Mesenchymal stem cell (in vitro differentiated cells and primary cell): ENCODE measurements around the gene VMAC.
A peak's percentile ranks its signal among the peaks of the same experiment; 100 is the strongest.

Experiments used
- DNase-seq: peaks from one replicate; pipeline ENCODE4 v3.0.0-alpha.2; 2013
- H2AFZ ChIP-seq: one replicate; pipeline ENCODE4 v1.6.1; 2013; ENCODE audit warnings: low read depth, mild to moderate bottlenecking, control low read depth, inconsistent platforms, low read length, moderate library complexity
- H2AK5ac ChIP-seq: 2 replicates; pipeline ENCODE4 v1.6.1; 2013; ENCODE audit warnings: low read length, moderate library complexity, mild to moderate bottlenecking, inconsistent platforms; ENCODE audit not compliant: severe bottlenecking
- H2BK120ac ChIP-seq: one replicate; pipeline ENCODE4 v1.6.1; 2013; ENCODE audit warnings: low read depth, mild to moderate bottlenecking, inconsistent platforms, low read length, moderate library complexity
- H2BK12ac ChIP-seq, 2 experiments: one replicate each; pipeline ENCODE4 v1.6.1; 2013; ENCODE audit warnings: inconsistent platforms in 2 of 2, low read length in 2 of 2, mild to moderate bottlenecking in 2 of 2, moderate library complexity in 2 of 2, control low read depth in 1 of 2
- H2BK15ac ChIP-seq: one replicate; pipeline ENCODE4 v1.6.1; 2013; ENCODE audit warnings: mild to moderate bottlenecking, low read depth, inconsistent platforms; ENCODE audit not compliant: poor library complexity, severe bottlenecking
- H2BK5ac ChIP-seq: 2 replicates; pipeline ENCODE4 v1.6.1; 2013; ENCODE audit warnings: low read depth, mild to moderate bottlenecking, low read length, control low read depth, inconsistent platforms; ENCODE audit not compliant: poor library complexity, severe bottlenecking
- H3K14ac ChIP-seq, 2 experiments: one replicate each; pipeline ENCODE4 v1.6.1; 2013; ENCODE audit warnings: inconsistent platforms in 2 of 2, low read length in 2 of 2, control low read depth in 1 of 2, mild to moderate bottlenecking in 1 of 2, moderate library complexity in 1 of 2
- H3K18ac ChIP-seq, 2 experiments: one replicate each; pipeline ENCODE4 v1.6.1; 2013; ENCODE audit warnings: inconsistent platforms in 2 of 2, low read length in 2 of 2, control low read depth in 1 of 2, low read depth in 1 of 2, mild to moderate bottlenecking in 1 of 2
- H3K23ac ChIP-seq, 2 experiments: one replicate each; pipeline ENCODE4 v1.6.1; 2013; ENCODE audit warnings: inconsistent platforms in 2 of 2, low read length in 2 of 2, mild to moderate bottlenecking in 2 of 2, moderate library complexity in 2 of 2, control low read depth in 1 of 2
- H3K27ac ChIP-seq: 2 replicates; pipeline ENCODE4 v1.5.1; 2013; ENCODE audit warnings: mild to moderate bottlenecking, moderate library complexity, low read length, control low read depth, inconsistent platforms; ENCODE audit not compliant: poor library complexity, severe bottlenecking
- H3K27me3 ChIP-seq, 2 experiments: 2 replicates each; pipeline versions ENCODE4 v1.6.1 to v1.7.0; 2013; ENCODE audit warnings: low read length in 2 of 2, mild to moderate bottlenecking in 2 of 2, moderate library complexity in 2 of 2, control low read depth in 1 of 2, inconsistent platforms in 1 of 2; ENCODE audit not compliant: control insufficient read depth in 1 of 2, insufficient read depth in 1 of 2
- H3K36me3 ChIP-seq, 2 experiments: 2 replicates each; pipeline versions ENCODE4 v1.6.1 to v1.7.0; 2013; ENCODE audit warnings: low read length in 2 of 2, control low read depth in 1 of 2, inconsistent platforms in 1 of 2, low read depth in 1 of 2, mild to moderate bottlenecking in 1 of 2; ENCODE audit not compliant: insufficient read depth in 2 of 2, control insufficient read depth in 1 of 2
- H3K4ac ChIP-seq, 2 experiments: one replicate each; pipeline ENCODE4 v1.6.1; 2013; ENCODE audit warnings: inconsistent platforms in 2 of 2, low read length in 2 of 2, mild to moderate bottlenecking in 2 of 2, moderate library complexity in 2 of 2, control low read depth in 1 of 2, low read depth in 1 of 2
- H3K4me1 ChIP-seq: 2 replicates; pipeline ENCODE4 v1.6.1; 2013; ENCODE audit warnings: low read depth, low read length, control low read depth; ENCODE audit not compliant: control insufficient read depth, insufficient read depth
- H3K4me2 ChIP-seq: 2 replicates; pipeline ENCODE4 v1.6.1; 2013; ENCODE audit warnings: low read length, mild to moderate bottlenecking, inconsistent platforms; ENCODE audit not compliant: poor library complexity, severe bottlenecking
- H3K4me3 ChIP-seq, 2 experiments: 2 replicates each; pipeline versions ENCODE4 v1.5.1 to v1.7.0; 2013; ENCODE audit warnings: low read length in 2 of 2, mild to moderate bottlenecking in 2 of 2, control low read depth in 1 of 2, low read depth in 1 of 2; ENCODE audit not compliant: insufficient read depth in 1 of 2
- H3K79me1 ChIP-seq: replicated peaks from 2 replicates; pipeline ENCODE4 v1.6.1; 2013; ENCODE audit warnings: mild to moderate bottlenecking, control low read depth, low read length, inconsistent platforms; ENCODE audit not compliant: poor library complexity, severe bottlenecking
- H3K9ac ChIP-seq: 2 replicates; pipeline ENCODE4 v1.7.0; 2013; ENCODE audit warnings: mild to moderate bottlenecking, low read length, moderate library complexity
- H3K9me3 ChIP-seq: 2 replicates; pipeline ENCODE4 v1.7.0; 2013; ENCODE audit warnings: mild to moderate bottlenecking, low read length; ENCODE audit not compliant: control insufficient read depth
- H4K8ac ChIP-seq: one replicate; pipeline ENCODE4 v1.6.1; 2013; ENCODE audit warnings: inconsistent platforms, mild to moderate bottlenecking, low read length, moderate library complexity
- H4K91ac ChIP-seq: one replicate; pipeline ENCODE4 v1.6.1; 2013; ENCODE audit warnings: mild to moderate bottlenecking, low read length, inconsistent platforms
- WGBS: methylation state at CpG from one replicate; pipeline ENCODE4 v1.1.7; 2013; ENCODE audit warnings: mixed read lengths; 5-methylcytosine and 5-hydroxymethylcytosine counted together

The VMAC gene

GRCh38 chr19:5891938-5892771 lies 12.5 kb upstream of the VMAC start:
- Histone ChIP-seq H3K27me3 (peaks cover 3 to 28% of the 10 kb centered on the region in 2 experiments), H3K79me1 (peaks cover 20% of the 10 kb centered on the region), H3K14ac (peak overlapping the region in 1 of 2 experiments; percentile 44), H3K9ac (peak overlapping the region; percentile 51), H4K8ac (peak overlapping the region; percentile 19), H3K4ac (peak overlapping the region in 1 of 2 experiments; percentile 24), H2AFZ (no peak overlapping the region), H3K4me3 (no peak overlapping the region), H2BK120ac (no peak overlapping the region), H4K91ac (peak overlapping the region; percentile 7), H3K4me1 (peaks cover 43% of the 10 kb centered on the region), H3K4me2 (no peak overlapping the region), H3K23ac (no peak overlapping the region), H3K27ac (no peak overlapping the region), H3K18ac (peak overlapping the region; percentile 37 to 71), H2BK12ac (no peak overlapping the region), H2AK5ac (no peak overlapping the region), H2BK15ac (no peak overlapping the region), H3K9me3 (no peaks in the 10 kb centered on the region), H3K36me3 (peaks cover 24 to 33% of the 10 kb centered on the region in 2 experiments), H2BK5ac (no peak overlapping the region)
- peak; percentile 60 for DNase-seq
- WGBS = 46% methylated on average over 46 of the region's 48 CpGs

- no peak overlapping the region for H3K18ac ChIP-seq
- no peak overlapping the region for H4K91ac ChIP-seq
- no peak overlapping the region for H2BK120ac ChIP-seq
- no peak overlapping the region for H3K4me3 ChIP-seq
- no peak overlapping the region for H3K4ac ChIP-seq
- H3K27ac ChIP-seq = no peak overlapping the region
- no peak overlapping the region for H2BK12ac ChIP-seq
- H4K8ac ChIP-seq = no peak overlapping the region
- H3K9ac ChIP-seq = no peak overlapping the region
- H3K4me1 ChIP-seq = peaks cover 44% of the 10 kb centered on the region
- H3K79me1 ChIP-seq = peaks cover 27% of the 10 kb centered on the region
- H2BK5ac ChIP-seq = no peak overlapping the region
- peaks cover 3 to 28% of the 10 kb centered on the region in 2 experiments for H3K27me3 ChIP-seq
- no peaks in the 10 kb centered on the region for H3K9me3 ChIP-seq
- no peak overlapping the region for H2AK5ac ChIP-seq
- no peak overlapping the region for H3K14ac ChIP-seq
- no peak overlapping the region for H3K4me2 ChIP-seq
- peaks cover 24 to 39% of the 10 kb centered on the region in 2 experiments for H3K36me3 ChIP-seq
- H2AFZ ChIP-seq = no peak overlapping the region
- H3K23ac ChIP-seq = no peak overlapping the region
- no peak for DNase-seq
- H2BK15ac ChIP-seq = no peak overlapping the region
- WGBS = 80% methylated on average over 15 of the region's 15 CpGs
Measured at GRCh38 chr19:5892772-5893275, 11.8 kb upstream of the VMAC start.

- Histone ChIP-seq H3K18ac (no peak overlapping the region), H4K91ac (no peak overlapping the region), H3K4me2 (no peak overlapping the region), H3K79me1 (peaks cover 32% of the 10 kb centered on the region), H3K23ac (no peak overlapping the region), H2BK15ac (no peak overlapping the region), H4K8ac (no peak overlapping the region), H2BK12ac (no peak overlapping the region), H3K14ac (no peak overlapping the region), H3K9ac (no peak overlapping the region), H2BK120ac (no peak overlapping the region), H2AK5ac (no peak overlapping the region), H3K4me1 (peaks cover 44% of the 10 kb centered on the region), H3K27me3 (peaks cover 3 to 28% of the 10 kb centered on the region in 2 experiments), H2BK5ac (no peak overlapping the region), H3K4ac (no peak overlapping the region), H3K27ac (no peak overlapping the region), H3K4me3 (no peak overlapping the region), H3K36me3 (peaks cover 24 to 44% of the 10 kb centered on the region in 2 experiments), H2AFZ (no peak overlapping the region), H3K9me3 (no peaks in the 10 kb centered on the region)
- WGBS = 79% methylated on average over 13 of the region's 13 CpGs
- no peak for DNase-seq
Measured at GRCh38 chr19:5893296-5893903, 11.3 kb upstream of the VMAC start.
